Muscle of arm (tissue), 12 donors: ENCODE measurements around the gene SREBF2. TPM values are rescaled to one million over a fixed set of nuclear protein-coding genes. Genes with fewer than 3 reads are reported as not detected.
A peak's percentile ranks its signal among the peaks of the same experiment; 100 is the strongest.
"Not testable (repeated sequence)": the region's sequence is repeated elsewhere in the genome, so short reads cannot be mapped to it uniquely, and the experiment has no call there.

Experiments
- DNase-seq: peaks from one replicate; pipeline ENCODE4 v3.0.0-alpha.2; 2013
- polyA plus RNA-seq, 12 donors: library from polyadenylated mRNA; unstranded; fragments of 120-200 nt; gene quantifications; one replicate each; pipeline ENCODE4 v1.2.1, GENCODE V29; 2013; ENCODE audit not compliant: insufficient read length in 12 of 12

The SREBF2 gene
- polyA plus RNA-seq, 12 donors: 68.0 to 110 (median 86.1) TPM; not detected in 1

DNA sequence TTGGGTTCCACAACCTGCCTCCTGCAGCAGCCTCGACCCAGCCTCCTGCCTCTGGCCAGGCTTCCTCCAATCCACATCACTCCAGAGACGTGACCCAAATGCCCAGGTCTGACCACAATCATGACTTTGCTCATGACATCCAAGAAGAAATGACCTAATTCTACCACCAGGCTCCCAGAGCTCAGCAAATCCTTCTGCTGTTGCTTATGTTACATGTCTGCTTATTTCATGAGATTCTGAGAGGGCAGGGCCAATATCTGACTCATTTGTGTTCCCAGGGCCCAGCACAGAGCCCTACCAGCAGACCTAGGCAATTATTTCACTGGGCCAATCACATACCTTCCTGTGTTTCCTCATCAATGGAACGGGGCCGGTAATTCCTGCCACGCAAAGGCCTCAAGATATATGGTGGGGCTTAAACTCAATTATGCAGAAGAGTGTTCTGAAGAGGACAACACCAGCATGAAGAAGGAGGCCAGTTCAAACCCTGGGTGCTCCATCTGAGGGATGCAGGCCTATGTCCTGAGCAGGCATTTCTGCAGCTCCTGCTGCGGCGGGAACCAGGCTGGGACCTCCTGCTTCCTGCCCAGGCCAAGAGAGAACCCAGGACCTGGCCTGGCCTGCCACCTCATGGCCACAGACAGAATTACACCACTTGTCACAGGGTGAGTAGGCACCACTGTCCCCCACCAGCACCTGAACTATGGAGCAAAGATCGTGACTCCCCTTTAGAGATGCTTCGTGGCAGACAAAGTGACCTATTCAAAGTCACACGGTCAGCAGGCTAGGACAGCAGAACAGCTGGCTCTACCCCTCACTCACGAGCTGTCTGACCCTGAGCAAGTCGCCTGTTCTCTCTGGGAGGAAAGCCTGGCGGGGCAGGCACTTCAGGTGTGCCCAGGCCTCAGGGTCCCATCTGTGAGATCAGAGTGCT lies 108.2 kb downstream of the SREBF2 start:
- DNase-seq: peak; percentile 84

DNA sequence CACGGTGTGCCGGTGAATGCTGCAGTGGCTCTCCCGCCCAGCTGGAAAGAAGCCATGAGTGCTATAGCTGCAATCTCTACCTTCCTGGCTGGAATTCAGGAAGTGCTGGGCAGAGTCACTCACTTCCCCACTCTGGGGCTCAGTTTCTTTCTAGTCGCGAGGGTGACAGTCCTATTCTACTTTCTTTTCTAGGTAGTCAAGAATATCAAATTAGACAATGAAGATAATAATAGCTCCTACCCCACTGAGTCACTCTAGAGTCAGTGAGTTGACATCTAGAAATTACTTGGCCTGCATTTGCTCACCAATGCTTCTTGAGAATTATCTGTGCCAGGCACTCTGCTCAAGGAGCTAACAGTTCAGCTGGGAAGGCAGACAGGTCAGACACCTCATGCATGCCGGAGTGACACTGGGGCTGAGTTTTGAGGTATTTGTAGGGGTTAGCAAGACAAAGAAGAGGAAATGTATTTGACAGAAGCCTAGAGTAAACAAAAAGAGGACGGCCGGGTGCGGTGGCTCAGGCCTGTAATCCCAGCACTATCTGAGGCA lies 110.8 kb downstream of the SREBF2 start:
- no peak for DNase-seq

DNA sequence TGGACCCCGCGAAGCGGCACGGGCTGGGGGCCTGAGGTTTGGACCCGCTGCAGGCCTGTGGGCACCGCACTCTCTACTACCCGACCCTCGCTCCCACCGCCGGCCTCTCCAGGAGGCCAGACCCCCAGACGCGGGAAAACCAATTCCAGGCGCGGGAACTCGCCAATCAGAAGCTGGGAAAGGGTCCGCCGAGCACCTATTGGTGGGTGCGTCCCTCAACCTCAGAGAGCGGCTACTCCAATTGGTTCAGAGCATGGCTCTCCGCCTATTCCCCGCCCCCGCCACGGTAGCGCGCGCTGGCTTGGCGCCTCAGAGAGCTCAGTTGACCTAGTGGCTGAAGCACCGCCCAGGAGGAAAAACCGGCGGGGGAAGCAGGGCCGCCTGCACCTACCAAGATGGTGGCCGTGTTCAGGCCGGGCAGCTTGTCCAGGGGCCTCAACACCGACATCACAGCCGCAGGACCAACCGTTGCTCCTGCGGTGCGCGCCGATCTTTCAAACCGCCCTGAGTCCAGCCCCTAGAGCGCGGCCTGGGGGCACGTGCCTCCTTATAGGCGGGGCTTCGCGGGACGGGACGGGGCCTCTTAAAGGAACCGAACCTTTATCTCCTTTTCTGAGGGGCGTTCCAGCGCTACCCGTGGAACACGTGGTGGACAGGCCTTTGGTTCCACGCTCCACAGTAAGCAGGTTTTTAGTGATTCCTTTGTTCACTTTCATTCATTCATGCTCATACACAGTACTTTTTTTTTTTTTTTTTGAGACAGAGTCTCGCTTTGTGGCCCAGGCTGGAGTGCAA lies 113.9 kb downstream of the SREBF2 start, which contains the start of gene CENPM:
Gene CENPM (minus strand): TSS at position 524 of the 795 bp plus-strand sequence. CDS start 76 bp downstream, at position 448.
- DNase-seq: peak; percentile 95

DNA sequence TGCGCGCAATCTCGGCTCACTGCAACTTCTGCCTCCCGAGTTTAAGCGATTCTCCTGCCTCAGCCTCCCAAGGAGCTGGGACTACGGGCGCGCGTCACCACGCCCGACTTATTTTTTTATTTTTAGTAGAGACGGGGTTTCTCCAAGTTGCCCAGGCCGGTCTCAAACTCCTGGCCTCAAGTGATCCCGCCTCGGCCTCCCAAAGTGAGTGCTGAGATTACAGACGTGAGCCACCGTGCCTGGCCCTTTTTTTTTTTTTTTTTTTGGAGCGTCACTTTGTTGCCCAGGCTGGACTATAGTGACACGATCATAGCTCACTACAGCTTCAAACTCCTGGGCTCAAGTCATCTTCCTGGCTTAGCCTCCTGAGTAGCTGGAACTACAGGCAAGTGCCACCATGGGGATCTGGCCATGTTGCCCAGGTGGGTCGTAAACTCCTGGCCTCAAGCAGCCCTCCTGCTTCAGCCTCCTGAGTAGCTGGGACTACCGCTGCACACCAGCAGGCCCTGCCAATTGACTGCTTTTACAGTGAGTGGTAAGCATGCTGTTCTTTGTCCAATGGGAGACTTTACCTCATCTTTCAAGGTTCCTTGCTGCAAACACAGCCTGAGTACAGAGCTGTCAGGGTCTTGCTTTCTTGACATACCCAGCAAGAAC lies 114.6 kb downstream of the SREBF2 start:
- DNase-seq: no peak

DNA sequence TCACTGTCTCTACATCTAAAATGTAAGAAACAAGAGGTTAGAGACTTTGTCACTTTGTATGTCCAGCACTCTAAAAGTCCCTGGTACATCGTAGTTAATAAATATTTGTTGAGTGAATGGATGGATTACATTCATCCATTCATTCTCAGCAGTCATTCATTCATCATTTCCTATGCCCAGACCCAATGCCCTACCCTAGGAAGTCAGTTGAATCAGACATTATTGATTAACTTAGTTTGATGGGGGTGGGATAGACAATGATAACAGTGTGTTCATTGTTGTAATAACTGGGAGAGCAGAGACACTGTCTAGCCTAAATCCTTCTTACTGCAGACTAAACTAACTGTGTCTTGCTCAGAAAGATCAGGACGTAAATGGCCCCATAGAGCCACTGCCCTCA lies 115.2 kb downstream of the SREBF2 start:
- DNase-seq: no peak

DNA sequence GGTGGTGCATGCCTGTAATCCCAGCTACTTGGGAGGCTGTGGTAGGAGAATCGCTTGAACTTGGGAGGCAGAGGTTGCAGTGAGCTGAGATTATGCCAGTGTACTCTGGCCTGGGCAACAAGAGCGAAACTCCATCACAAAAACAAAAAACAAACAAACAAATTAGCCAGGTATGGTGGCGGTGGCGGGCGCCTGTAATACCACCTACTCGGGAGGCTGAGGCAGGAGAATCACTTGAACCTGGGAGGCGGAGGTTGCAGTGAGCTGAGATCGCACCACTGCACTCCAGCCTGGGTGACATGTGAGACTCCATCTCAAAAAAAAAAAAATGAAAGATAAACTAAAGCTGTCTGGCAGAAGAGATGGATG lies 116.0 kb downstream of the SREBF2 start:
- not testable (repeated sequence) for DNase-seq

DNA sequence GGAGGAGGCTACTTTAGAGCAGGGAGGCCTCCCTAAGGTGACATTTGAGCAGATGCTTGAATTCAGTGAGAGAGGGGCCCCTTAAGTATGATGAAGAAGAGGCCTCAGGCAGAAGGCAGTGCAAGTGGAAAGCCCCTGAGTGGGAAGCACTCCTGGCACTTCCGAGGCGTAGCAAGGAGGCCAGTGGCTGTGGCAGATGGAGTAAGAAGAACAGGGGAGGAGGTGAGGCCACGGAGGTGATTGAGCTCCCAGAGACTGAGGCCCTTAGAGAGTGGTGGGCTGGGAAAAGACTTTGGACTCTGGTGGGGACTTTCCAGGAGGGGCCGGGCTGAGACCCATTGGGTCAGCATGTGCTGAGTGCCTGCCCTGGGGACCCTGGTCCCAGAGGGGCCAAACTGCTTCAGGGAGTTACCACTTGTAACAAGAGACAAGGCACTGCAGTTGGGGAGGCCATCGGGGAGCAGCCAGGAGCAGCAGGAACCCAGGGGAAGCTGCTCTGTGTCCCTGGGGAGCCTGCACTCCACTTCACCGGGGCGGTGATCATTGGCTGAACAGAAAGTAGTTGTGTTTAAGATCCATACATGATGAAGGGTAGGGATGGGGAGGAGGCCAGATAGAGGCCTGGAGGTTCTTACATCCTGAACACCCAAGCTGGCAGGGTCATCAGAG lies 116.5 kb downstream of the SREBF2 start:
- no peak for DNase-seq

DNA sequence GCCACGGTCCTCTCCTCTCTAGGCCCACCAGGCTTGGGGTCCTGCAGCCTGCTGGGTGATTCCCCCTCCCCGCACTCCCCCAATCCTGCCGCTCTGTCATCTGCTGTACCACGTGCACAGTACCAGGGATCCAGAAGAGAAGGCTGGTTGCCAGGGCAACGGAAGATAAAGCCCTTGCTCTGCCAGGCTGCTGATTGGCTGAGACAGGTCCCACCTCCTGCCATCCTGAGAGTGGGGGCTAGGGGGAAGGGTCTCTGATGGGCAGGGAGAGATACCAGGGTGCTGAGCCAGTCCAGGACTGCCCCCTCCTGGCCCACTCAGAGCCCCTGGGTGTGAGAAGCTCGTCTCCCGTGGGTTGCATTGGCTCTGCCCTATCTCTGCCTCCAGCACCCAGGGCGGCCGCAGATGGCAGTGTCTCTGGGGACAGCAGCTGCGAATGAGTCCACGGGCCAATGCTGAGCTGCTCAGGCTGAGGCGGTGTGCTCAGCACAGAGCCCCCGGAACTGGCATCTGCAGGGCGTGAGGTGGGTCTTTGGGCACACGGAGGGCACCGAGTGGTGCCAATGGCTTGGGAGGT lies 119.1 kb downstream of the SREBF2 start, which contains the start of gene SMIM45:
Gene SMIM45 (plus strand): TSS at position 253 of the 577 bp plus-strand sequence.
- DNase-seq: no peak

DNA sequence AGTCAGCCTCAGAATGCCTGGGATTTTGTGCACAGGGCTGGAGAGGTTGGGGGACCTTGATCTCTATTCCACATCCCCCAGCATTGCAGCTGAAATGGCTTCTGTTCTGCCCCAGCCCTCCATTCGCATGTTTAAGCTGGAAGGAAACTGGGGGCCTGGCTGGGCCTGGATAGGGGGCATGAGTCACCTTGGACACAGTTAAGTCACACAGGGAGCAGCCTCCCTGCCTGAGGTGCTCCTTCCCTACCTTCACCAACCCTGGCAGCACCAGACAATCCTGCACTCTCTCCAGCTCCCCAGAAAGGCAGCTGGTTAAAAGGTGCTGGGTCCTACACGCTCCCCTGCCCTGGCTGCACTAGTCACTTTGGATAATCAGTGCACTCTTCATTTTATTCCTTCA lies 119.8 kb downstream of the SREBF2 start:
- DNase-seq: no peak

Other genes starting within 250 kb of the SREBF2 start
- gene PMM1, start 243.3 kb upstream of the SREBF2 start, polyA plus RNA-seq: 10 to 100 TPM in 11 of 12 donors, not detected in 1; 20.4 to 26.9 (median 23.1) TPM
- 10 to 100 TPM in 11 of 12 donors, not detected in 1; 18.9 to 39.1 (median 22.4) TPM for gene DESI1, start 212.1 kb upstream of the SREBF2 start, polyA plus RNA-seq
- gene XRCC6, start 211.8 kb upstream of the SREBF2 start, polyA plus RNA-seq: 100 to 1,000 TPM in 11 of 12 donors, not detected in 1; 205 to 311 (median 221) TPM
- gene SNU13, start 144.2 kb upstream of the SREBF2 start, polyA plus RNA-seq: 100 to 1,000 TPM in 7 of 12 donors, 10 to 100 TPM in 4, not detected in 1; 83.7 to 123 (median 106) TPM
- 1 to 10 TPM in 5 of 12 donors, under 1 TPM in 5, not detected in 2; 0.54 to 2.1 (median 0.98) TPM for gene MEI1, start 133.6 kb upstream of the SREBF2 start, polyA plus RNA-seq
- 10 to 100 TPM in 5 of 12 donors, 1 to 10 TPM in 6, not detected in 1; 7.6 to 21.0 (median 9.7) TPM for gene CCDC134, start 32.4 kb upstream of the SREBF2 start, polyA plus RNA-seq
- under 1 TPM in 3 of 12 donors, not detected in 9; 0.13 to 0.40 (median 0.17) TPM for gene SHISA8, start 82.0 kb downstream of the SREBF2 start, polyA plus RNA-seq
- gene TNFRSF13C, start 93.7 kb downstream of the SREBF2 start, polyA plus RNA-seq: 1 to 10 TPM in 8 of 12 donors, under 1 TPM in 2, not detected in 2; 0.70 to 4.4 (median 1.2) TPM
- gene CENPM, start 114.0 kb downstream of the SREBF2 start, polyA plus RNA-seq: 1 to 10 TPM in 10 of 12 donors, not detected in 2; 4.5 to 9.3 (median 6.1) TPM
- gene SEPTIN3, start 136.3 kb downstream of the SREBF2 start, polyA plus RNA-seq: 1 to 10 TPM in 9 of 12 donors, under 1 TPM in 2, not detected in 1; 0.60 to 4.3 (median 1.2) TPM
- 1 to 10 TPM in 7 of 12 donors, under 1 TPM in 3, not detected in 2; 0.50 to 4.1 (median 1.6) TPM for gene WBP2NL, start 165.7 kb downstream of the SREBF2 start, polyA plus RNA-seq
- gene NAGA, start 237.7 kb downstream of the SREBF2 start, polyA plus RNA-seq: 10 to 100 TPM in 11 of 12 donors, not detected in 1; 11.1 to 26.2 (median 20.1) TPM
- gene PHETA2, start 241.1 kb downstream of the SREBF2 start, polyA plus RNA-seq: 10 to 100 TPM in 11 of 12 donors, not detected in 1; 12.1 to 30.6 (median 18.3) TPM
- 100 to 1,000 TPM in 5 of 12 donors, 10 to 100 TPM in 6, not detected in 1; 39.7 to 155 (median 99.5) TPM for gene SMDT1, start 246.6 kb downstream of the SREBF2 start, polyA plus RNA-seq